HCT116 (cell line): ENCODE results near the gene ZNF486.

Experiments used
- CTCF ChIP-seq, 3 experiments: fragments of 200-600 bp in 1 of 3; sonication (generic) in 1 of 3; IDR thresholded peaks in 2 of 3; conservative IDR thresholded peaks in 1 of 3; 2 replicates each; pipeline ENCODE4 v1.5.1; 2012 to 2017; ENCODE audit warnings: low read depth in 2 of 3, low read length in 2 of 3, antibody characterized with exemption in 1 of 3, borderline replicate concordance in 1 of 3, control low read depth in 1 of 3, mild to moderate bottlenecking in 1 of 3, mixed read lengths in 1 of 3, mixed run types in 1 of 3, moderate library complexity in 1 of 3; ENCODE audit not compliant: insufficient read depth in 1 of 3
- TF ChIP-seq, protein P1 (sequence below): IDR thresholded peaks from 2 replicates; pipeline ENCODE4 v1.6.1; 2012; ENCODE audit warnings: low read depth

DNA sequence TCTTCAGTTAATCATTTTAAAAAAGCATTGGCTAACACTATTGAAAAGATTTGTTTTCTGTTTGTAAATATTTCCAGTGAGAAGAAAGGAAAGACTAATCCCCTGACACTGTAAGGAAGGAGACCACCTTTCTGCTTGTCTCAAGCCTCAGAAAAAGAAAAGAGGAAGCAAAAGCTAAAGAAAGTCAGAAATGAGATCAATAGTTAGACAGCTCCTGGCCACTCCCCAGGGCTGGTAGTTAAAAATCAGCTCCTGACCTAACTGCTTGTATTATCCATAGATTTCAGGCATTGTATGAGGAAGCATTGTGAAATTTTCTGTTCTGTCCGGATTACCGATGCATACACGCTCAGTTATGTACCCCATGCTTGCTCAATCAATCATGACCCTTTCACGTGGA, 76.6 kb downstream of the ZNF486 start:
- no peak for TF ChIP-seq CTCF (IDR thresholded peaks at IDR 0.05 in 2 of 3, conservative IDR thresholded peaks at IDR 0.05 in 1 of 3; ENCODE audit: borderline replicate concordance in 1 of 3, insufficient read depth in 1 of 3, low read depth in 2 of 3, low read length in 2 of 3)
- TF ChIP-seq, protein P1, sequence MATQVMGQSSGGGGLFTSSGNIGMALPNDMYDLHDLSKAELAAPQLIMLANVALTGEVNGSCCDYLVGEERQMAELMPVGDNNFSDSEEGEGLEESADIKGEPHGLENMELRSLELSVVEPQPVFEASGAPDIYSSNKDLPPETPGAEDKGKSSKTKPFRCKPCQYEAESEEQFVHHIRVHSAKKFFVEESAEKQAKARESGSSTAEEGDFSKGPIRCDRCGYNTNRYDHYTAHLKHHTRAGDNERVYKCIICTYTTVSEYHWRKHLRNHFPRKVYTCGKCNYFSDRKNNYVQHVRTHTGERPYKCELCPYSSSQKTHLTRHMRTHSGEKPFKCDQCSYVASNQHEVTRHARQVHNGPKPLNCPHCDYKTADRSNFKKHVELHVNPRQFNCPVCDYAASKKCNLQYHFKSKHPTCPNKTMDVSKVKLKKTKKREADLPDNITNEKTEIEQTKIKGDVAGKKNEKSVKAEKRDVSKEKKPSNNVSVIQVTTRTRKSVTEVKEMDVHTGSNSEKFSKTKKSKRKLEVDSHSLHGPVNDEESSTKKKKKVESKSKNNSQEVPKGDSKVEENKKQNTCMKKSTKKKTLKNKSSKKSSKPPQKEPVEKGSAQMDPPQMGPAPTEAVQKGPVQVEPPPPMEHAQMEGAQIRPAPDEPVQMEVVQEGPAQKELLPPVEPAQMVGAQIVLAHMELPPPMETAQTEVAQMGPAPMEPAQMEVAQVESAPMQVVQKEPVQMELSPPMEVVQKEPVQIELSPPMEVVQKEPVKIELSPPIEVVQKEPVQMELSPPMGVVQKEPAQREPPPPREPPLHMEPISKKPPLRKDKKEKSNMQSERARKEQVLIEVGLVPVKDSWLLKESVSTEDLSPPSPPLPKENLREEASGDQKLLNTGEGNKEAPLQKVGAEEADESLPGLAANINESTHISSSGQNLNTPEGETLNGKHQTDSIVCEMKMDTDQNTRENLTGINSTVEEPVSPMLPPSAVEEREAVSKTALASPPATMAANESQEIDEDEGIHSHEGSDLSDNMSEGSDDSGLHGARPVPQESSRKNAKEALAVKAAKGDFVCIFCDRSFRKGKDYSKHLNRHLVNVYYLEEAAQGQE, result no peak
